ENCODE data around the gene CEACAM5.

CEACAM5 gene
- 0 reads per million in 2 donors for total RNA-seq

DNA sequence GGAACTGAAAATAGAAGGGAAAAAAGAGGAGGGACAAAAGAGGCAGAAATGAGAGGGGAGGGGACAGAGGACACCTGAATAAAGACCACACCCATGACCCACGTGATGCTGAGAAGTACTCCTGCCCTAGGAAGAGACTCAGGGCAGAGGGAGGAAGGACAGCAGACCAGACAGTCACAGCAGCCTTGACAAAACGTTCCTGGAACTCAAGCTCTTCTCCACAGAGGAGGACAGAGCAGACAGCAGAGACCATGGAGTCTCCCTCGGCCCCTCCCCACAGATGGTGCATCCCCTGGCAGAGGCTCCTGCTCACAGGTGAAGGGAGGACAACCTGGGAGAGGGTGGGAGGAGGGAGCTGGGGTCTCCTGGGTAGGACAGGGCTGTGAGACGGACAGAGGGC is at the start of gene CEACAM5:
TSS of gene CEACAM5 (plus strand) at position 146 of the 400 bp plus-strand sequence. CDS start at position 252, 106 bp downstream.
- DNase-seq, result no peak

DNA sequence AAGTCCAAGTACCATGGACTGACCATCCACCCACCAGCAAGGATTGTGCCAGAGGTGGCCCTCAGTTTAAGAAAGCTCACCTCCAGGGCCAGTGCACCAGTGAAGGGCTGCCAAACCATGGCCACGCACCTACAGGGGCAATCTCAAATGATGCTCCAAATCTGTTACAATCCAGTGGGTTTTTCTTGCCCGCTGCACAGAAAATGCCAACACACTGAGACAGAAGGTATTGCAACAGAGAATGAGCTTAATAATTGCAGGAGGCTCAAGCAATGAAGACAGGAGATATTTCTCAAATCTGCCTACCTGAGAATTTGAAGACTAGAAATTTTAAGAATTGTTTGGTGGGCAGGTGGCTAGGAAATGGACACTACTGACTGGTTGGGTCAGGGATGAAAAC is 42.4 kb upstream of the CEACAM5 start:
- DNase-seq, result no peak

DNA sequence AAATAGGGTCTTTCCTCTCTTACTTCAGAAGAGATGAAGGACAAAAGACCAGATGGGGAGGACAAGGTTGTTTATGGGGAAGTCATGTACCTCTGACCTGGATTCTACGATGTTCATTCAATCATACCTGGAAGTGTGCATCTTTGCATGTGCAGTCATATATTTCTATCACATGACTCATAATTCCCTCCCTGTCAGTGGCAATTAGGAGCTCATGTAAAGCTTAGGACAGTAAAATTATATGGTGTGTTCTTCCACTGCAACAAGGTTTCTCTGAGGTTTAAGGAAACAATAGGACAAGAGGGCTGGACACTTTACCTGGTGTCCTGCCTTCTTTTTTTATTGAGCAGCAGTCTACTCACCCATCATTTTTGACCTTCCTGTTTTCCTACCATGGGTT is 40.1 kb upstream of the CEACAM5 start:
- no peak for DNase-seq

DNA sequence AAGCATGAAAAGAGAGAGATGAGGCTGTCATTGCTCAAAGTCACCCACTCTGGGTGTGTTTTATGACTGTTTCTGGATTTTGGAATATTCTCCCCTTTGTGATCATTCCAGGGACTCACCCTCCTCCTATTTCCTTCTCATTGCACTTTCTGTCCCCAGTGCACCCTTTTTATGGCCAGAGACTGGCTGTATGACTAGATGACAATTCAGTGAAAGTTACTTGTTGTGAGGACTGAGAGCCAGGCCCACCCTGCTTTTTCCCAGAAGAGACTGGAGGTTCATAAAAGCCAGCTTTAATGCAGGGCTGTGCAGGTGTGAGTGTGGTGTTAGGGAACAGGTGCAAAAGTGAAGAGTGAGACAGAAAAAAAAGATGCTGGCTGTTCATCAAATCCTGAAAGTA is 37.7 kb upstream of the CEACAM5 start:
- DNase-seq, result no peak

DNA sequence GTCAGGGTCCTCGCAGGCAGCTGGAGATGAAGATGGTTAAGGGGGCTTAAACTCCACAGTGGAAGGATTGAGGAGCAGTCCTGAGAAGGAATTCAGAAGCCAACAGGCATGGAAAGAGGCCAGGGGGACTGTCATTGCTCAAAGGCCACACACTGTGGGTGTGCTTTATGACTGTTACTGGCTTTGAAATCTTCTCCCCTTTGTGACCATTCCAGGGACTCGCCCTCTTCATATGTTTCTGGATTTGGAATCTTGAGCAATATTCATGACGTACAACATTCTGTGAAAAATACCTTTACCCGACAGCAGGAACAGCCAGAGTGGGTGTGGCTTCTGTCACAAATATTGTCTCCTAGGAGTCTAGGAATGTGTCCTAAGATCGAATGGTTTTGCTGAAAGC is 36.9 kb upstream of the CEACAM5 start:
- DNase-seq, result no peak

DNA sequence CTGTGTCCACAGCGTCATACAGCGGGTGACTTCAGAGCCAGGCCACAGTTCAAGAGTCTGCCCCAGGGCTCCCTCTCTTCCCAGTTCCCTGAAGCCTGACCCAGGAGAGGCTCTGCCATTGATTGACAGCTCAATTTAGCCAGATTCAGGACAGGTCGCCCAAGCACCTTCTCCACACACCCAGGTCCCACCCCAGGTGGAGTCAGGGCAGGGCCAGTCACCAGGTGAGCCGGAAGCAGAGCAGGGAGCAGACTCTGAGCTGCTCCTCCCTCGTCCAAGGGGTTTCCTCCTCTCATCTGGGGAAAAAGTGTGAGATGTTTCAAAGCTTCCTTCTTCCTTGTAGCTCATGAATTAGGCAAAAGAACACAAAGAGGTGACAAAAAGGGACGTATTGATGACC is 26.0 kb upstream of the CEACAM5 start:
- DNase-seq, result no peak

DNA sequence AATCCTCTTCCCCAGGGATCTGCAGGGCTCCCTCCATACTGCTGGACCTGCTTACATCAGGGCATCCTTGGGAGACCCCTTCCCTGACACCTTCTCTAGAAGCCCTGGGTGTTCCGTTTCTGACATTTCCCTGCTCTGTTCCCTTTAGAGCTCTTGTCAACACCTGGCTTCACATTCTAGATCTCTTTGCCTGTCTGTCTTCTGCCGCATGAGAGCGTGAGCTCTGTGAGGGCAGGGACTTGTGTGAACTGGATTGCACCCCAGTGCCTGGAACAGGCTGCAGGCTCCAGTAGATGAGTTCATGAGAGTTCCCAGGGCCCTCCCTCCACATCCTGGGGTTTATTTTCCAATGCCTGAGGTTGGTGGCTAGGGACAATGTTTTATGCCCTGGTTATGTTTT is 21.0 kb upstream of the CEACAM5 start:
- DNase-seq, result no peak

DNA sequence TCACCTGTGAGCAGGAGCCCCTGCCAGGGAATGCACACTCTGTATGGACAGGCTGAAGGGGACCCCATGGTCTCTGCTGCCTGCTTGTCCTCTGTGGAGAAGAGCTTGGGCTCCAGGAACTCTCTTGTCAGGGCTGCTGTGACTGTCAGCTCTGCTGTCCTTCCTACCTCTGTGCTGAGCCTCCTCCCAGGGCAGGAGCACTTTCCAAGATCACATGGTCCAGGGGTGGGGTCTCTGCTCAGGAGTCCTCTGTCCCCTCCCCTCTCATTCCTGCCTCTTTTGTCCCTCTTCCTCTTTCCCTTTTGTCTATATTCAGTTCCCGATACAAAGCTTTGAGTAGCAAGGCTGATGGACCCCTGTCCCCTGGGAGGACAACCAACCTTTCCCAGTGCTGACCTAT is 20.3 kb upstream of the CEACAM5 start, which contains the start of gene CEACAM7:
TSS of gene CEACAM7 (minus strand) at position 173 of the 400 bp plus-strand sequence. CDS start at position 68, 105 bp downstream.
- DNase-seq, result no peak

DNA sequence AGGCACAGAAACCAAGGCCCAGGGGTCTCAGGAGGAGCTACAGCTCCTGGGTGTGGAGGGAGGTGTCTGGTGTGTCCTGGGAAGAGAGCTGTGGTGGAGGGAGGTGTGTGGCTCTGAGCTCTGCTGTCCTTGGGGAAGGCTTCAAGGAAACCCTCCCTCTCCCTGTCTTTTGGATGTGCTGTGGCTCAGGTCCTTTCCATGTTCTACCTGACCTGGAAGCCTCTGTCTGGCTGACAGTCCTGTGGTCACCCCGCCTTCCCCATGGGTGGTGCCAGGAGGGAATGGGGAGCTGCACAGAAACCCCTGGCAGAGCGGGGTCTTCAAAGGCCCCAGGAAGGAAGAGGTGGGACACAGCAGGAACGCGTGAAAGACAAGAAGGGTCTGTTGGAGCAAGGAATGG is 19.7 kb upstream of the CEACAM5 start:
- no peak for DNase-seq

DNA sequence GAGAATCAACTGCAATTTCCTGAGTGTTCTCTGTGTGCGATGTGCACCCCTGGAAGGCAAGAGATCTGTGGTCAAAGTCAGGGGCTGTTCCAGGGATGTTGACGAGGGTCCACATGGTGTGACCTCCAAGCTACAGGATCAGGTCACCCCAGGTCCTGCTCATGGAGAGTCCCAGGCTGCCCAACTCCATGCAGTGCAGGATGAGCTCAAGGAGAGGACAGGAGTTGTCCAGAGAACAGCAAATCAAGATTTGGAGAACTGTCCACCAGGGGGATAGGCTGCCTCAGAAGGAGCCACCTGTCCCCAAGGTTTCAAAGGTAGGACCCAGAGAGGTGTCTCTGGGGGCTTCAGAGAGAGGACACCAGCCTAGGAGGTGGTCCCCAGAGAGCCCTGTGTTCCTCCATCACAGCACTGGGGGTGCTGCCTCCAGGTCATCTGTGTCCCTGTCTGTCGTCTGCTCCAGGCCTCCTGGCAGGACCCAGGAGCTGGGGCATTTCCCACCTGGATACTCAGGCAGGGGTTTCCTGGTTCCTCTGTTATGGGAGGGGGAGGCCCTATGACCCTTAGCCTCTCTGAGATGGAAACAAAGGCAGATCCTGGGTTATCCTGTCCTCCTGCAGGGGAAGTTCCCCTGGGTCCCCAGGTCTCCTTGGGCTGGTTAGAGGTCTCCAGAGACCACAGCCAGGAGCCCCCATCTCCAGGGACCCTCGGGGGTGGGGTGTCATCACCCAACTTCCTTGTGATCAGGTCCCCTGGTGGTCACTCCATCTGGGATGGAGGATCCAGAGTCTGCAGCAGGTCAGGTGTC is 18.2 kb upstream of the CEACAM5 start:
- DNase-seq, result no peak

DNA sequence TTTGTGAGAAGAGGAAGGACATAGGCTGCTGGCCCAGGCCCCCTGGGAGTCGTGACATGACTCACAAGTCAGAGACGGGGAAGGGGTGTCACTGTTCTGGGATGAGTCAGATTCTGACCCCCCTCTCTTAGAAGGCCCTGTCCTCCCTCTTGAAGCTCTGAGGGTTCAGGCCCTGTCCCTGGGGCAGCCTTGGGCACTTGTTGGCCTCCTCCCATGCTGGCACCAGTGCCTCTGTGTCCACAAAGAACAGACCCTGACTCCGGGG is 17.7 kb upstream of the CEACAM5 start:
- no peak for DNase-seq

DNA sequence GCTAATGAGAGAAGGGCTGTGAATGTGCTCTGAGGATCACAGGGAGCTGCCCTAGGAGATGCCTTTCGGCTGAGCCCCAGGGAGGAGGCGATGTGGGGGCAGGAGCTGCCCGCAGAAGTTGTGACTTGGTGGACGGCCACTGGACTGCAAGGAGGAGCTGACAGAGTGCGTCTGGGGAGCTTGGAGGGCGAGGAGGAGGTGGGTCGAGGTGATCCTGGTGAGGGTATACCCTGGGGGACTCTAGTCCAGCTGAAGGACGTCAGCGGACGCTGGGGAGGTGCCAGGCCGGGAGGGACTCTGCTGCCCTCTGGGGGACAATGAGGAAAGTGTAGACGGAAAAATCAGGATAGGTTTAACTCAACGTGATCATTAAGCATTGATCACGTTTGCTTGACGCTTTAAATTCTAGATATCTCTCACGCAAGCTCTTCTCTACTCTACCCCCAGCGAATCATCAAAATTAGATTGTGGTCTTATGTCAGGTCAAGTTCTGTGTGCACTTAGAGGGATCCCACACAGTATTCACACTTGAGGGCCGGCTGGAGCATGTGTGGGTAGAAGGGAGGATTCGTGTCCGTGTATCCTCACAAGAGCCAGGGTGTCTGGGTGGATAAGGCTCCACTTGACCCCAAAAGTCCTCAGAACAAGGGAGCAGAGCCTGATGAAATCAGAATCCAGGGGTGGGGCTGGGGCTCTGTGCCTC is 17.0 kb upstream of the CEACAM5 start:
- no peak for DNase-seq

DNA sequence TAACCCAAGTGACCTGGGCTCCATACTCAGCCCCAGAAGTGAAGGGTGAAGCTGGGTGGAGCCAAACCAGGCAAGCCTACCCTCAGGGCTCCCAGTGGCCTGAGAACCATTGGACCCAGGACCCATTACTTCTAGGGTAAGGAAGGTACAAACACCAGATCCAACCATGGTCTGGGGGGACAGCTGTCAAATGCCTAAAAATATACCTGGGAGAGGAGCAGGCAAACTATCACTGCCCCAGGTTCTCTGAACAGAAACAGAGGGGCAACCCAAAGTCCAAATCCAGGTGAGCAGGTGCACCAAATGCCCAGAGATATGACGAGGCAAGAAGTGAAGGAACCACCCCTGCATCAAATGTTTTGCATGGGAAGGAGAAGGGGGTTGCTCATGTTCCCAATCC is 14.2 kb upstream of the CEACAM5 start:
- DNase-seq, result no peak

DNA sequence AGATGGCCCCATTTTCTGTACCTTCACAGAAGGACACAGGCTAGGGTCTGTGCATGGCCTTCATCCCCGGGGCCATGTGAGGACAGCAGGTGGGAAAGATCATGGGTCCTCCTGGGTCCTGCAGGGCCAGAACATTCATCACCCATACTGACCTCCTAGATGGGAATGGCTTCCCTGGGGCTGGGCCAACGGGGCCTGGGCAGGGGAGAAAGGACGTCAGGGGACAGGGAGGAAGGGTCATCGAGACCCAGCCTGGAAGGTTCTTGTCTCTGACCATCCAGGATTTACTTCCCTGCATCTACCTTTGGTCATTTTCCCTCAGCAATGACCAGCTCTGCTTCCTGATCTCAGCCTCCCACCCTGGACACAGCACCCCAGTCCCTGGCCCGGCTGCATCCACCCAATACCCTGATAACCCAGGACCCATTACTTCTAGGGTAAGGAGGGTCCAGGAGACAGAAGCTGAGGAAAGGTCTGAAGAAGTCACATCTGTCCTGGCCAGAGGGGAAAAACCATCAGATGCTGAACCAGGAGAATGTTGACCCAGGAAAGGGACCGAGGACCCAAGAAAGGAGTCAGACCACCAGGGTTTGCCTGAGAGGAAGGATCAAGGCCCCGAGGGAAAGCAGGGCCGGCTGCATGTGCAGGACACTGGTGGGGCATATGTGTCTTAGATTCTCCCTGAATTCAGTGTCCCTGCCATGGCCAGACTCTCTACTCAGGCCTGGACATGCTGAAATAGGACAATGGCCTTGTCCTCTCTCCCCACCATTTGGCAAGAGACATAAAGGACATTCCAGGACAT is 13.4 kb upstream of the CEACAM5 start:
- no peak for DNase-seq

DNA sequence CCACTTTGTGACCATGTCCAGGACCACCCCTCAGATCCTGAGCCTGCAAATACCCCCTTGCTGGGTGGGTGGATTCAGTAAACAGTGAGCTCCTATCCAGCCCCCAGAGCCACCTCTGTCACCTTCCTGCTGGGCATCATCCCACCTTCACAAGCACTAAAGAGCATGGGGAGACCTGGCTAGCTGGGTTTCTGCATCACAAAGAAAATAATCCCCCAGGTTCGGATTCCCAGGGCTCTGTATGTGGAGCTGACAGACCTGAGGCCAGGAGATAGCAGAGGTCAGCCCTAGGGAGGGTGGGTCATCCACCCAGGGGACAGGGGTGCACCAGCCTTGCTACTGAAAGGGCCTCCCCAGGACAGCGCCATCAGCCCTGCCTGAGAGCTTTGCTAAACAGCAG is 12.7 kb upstream of the CEACAM5 start:
- no peak for DNase-seq

DNA sequence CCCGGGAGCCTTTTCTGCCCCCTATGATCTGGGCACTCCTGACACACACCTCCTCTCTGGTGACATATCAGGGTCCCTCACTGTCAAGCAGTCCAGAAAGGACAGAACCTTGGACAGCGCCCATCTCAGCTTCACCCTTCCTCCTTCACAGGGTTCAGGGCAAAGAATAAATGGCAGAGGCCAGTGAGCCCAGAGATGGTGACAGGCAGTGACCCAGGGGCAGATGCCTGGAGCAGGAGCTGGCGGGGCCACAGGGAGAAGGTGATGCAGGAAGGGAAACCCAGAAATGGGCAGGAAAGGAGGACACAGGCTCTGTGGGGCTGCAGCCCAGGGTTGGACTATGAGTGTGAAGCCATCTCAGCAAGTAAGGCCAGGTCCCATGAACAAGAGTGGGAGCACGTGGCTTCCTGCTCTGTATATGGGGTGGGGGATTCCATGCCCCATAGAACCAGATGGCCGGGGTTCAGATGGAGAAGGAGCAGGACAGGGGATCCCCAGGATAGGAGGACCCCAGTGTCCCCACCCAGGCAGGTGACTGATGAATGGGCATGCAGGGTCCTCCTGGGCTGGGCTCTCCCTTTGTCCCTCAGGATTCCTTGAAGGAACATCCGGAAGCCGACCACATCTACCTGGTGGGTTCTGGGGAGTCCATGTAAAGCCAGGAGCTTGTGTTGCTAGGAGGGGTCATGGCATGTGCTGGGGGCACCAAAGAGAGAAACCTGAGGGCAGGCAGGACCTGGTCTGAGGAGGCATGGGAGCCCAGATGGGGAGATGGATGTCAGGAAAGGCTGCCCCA is 11.8 kb upstream of the CEACAM5 start:
- DNase-seq, result no peak

DNA sequence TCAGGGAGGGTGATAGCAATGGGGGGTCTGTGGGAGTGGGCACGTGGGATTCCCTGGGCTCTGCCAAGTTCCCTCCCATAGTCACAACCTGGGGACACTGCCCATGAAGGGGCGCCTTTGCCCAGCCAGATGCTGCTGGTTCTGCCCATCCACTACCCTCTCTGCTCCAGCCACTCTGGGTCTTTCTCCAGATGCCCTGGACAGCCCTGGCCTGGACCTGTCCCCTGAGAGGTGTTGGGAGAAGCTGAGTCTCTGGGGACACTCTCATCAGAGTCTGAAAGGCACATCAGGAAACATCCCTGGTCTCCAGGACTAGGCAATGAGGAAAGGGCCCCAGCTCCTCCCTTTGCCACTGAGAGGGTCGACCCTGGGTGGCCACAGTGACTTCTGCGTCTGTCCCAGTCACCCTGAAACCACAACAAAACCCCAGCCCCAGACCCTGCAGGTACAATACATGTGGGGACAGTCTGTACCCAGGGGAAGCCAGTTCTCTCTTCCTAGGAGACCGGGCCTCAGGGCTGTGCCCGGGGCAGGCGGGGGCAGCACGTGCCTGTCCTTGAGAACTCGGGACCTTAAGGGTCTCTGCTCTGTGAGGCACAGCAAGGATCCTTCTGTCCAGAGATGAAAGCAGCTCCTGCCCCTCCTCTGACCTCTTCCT is 11.1 kb upstream of the CEACAM5 start:
- DNase-seq, result no peak

DNA sequence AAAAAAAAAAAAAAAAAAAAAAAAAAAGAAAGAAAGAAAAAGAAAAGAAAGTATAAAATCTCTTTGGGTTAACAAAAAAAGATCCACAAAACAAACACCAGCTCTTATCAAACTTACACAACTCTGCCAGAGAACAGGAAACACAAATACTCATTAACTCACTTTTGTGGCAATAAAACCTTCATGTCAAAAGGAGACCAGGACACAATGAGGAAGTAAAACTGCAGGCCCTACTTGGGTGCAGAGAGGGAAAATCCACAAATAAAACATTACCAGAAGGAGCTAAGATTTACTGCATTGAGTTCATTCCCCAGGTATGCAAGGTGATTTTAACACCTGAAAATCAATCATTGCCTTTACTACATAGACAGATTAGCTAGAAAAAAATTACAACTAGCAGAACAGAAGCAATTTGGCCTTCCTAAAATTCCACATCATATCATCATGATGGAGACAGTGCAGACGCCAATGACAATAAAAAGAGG is 9.6 kb upstream of the CEACAM5 start:
- DNase-seq, result no peak

DNA sequence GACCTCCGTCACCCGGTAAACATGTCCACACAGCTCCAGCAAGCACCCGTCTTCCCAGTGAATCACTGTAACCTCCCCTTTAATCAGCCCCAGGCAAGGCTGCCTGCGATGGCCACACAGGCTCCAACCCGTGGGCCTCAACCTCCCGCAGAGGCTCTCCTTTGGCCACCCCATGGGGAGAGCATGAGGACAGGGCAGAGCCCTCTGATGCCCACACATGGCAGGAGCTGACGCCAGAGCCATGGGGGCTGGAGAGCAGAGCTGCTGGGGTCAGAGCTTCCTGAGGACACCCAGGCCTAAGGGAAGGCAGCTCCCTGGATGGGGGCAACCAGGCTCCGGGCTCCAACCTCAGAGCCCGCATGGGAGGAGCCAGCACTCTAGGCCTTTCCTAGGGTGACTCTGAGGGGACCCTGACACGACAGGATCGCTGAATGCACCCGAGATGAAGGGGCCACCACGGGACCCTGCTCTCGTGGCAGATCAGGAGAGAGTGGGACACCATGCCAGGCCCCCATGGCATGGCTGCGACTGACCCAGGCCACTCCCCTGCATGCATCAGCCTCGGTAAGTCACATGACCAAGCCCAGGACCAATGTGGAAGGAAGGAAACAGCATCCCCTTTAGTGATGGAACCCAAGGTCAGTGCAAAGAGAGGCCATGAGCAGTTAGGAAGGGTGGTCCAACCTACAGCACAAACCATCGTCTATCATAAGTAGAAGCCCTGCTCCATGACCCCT is 9.0 kb upstream of the CEACAM5 start:
- no peak for DNase-seq

DNA sequence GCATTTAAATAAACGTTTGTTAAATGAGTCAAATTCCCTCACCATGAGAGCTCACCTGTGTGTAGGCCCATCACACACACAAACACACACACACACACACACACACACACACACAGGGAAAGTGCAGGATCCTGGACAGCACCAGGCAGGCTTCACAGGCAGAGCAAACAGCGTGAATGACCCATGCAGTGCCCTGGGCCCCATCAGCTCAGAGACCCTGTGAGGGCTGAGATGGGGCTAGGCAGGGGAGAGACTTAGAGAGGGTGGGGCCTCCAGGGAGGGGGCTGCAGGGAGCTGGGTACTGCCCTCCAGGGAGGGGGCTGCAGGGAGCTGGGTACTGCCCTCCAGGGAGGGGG is 8.5 kb upstream of the CEACAM5 start:
- DNase-seq, result no peak

DNA sequence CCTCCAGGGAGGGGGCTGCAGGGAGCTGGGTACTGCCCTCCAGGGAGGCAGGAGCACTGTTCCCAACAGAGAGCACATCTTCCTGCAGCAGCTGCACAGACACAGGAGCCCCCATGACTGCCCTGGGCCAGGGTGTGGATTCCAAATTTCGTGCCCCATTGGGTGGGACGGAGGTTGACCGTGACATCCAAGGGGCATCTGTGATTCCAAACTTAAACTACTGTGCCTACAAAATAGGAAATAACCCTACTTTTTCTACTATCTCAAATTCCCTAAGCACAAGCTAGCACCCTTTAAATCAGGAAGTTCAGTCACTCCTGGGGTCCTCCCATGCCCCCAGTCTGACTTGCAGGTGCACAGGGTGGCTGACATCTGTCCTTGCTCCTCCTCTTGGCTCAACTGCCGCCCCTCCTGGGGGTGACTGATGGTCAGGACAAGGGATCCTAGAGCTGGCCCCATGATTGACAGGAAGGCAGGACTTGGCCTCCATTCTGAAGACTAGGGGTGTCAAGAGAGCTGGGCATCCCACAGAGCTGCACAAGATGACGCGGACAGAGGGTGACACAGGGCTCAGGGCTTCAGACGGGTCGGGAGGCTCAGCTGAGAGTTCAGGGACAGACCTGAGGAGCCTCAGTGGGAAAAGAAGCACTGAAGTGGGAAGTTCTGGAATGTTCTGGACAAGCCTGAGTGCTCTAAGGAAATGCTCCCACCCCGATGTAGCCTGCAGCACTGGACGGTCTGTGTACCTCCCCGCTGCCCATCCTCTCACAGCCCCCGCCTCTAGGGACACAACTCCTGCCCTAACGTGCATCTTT is 7.8 kb upstream of the CEACAM5 start:
- no peak for DNase-seq

Measured in activated gamma-delta T cell (primary cell).